ENCODE results near the gene SEC22A.

The SEC22A gene

GRCh38 chr3:123300056-123300455, 98.3 kb downstream of the SEC22A start:
- Histone ChIP-seq H3K36me3 (ENCODE audit: control insufficient read depth, insufficient read depth, low read length) (no peaks in the 10 kb centered on the region), H3K27me3 (ENCODE audit: control insufficient read depth, insufficient read depth, low read length) (no peaks in the 10 kb centered on the region), H3K79me2 (no peaks in the 10 kb centered on the region), H2AFZ (no peak overlapping the region), H3K4me2 (ENCODE audit: low read length) (no peak overlapping the region), H3K4me3 (ENCODE audit: low read depth, low read length) (no peak overlapping the region), H3K4me1 (no peaks in the 10 kb centered on the region), H3K9me3 (ENCODE audit: control insufficient read depth, low read length) (no peaks in the 10 kb centered on the region), H3K9ac (no peak overlapping the region), H3K27ac (no peak overlapping the region)
- no peak for TF ChIP-seq CTCF (IDR thresholded peaks at IDR 0.05)

GRCh38 chr3:123300583-123300982, 98.8 kb downstream of the SEC22A start:
- no peak overlapping the region for H3K4me2 ChIP-seq (ENCODE audit: low read length)
- H3K9ac ChIP-seq, result no peak overlapping the region
- H3K4me1 ChIP-seq, result no peaks in the 10 kb centered on the region
- no peak overlapping the region for H3K27ac ChIP-seq
- no peaks in the 10 kb centered on the region for H3K36me3 ChIP-seq (ENCODE audit: control insufficient read depth, insufficient read depth, low read length)
- H3K79me2 ChIP-seq, result no peaks in the 10 kb centered on the region
- no peak for TF ChIP-seq CTCF (IDR thresholded peaks at IDR 0.05)
- no peak overlapping the region for H2AFZ ChIP-seq
- H3K27me3 ChIP-seq (ENCODE audit: control insufficient read depth, insufficient read depth, low read length), result no peaks in the 10 kb centered on the region
- H3K9me3 ChIP-seq (ENCODE audit: control insufficient read depth, low read length), result no peaks in the 10 kb centered on the region
- no peak overlapping the region for H3K4me3 ChIP-seq (ENCODE audit: low read depth, low read length)

- Histone ChIP-seq H3K36me3 (ENCODE audit: control insufficient read depth, insufficient read depth, low read length) (no peaks in the 10 kb centered on the region), H3K27ac (no peak overlapping the region), H3K4me2 (ENCODE audit: low read length) (no peak overlapping the region), H2AFZ (no peak overlapping the region), H3K79me2 (no peaks in the 10 kb centered on the region), H3K4me1 (no peaks in the 10 kb centered on the region), H3K9me3 (ENCODE audit: control insufficient read depth, low read length) (no peaks in the 10 kb centered on the region), H3K27me3 (ENCODE audit: control insufficient read depth, insufficient read depth, low read length) (no peaks in the 10 kb centered on the region), H3K9ac (no peak overlapping the region), H3K4me3 (ENCODE audit: low read depth, low read length) (no peak overlapping the region)
- no peak for TF ChIP-seq CTCF (IDR thresholded peaks at IDR 0.05)
Measured at GRCh38 chr3:123301331-123302184, 99.8 kb downstream of the SEC22A start.

- Histone ChIP-seq H3K4me3 (ENCODE audit: low read depth, low read length) (no peak overlapping the region), H3K36me3 (ENCODE audit: control insufficient read depth, insufficient read depth, low read length) (no peaks in the 10 kb centered on the region), H3K4me2 (ENCODE audit: low read length) (no peak overlapping the region), H3K79me2 (no peaks in the 10 kb centered on the region), H3K27ac (no peak overlapping the region), H3K4me1 (no peaks in the 10 kb centered on the region), H3K9me3 (ENCODE audit: control insufficient read depth, low read length) (no peaks in the 10 kb centered on the region), H3K9ac (no peak overlapping the region), H2AFZ (no peak overlapping the region), H3K27me3 (ENCODE audit: control insufficient read depth, insufficient read depth, low read length) (no peaks in the 10 kb centered on the region)
- TF ChIP-seq CTCF (IDR thresholded peaks at IDR 0.05), result no peak
Measured at GRCh38 chr3:123302961-123303360, 101.2 kb downstream of the SEC22A start.
